B cell (primary cell): Measurements from ENCODE around the gene TENT4B. TPM values are rescaled to one million over a fixed set of nuclear protein-coding genes. Genes with fewer than 3 reads are reported as not detected.
"Not testable (repeated sequence)": the region's sequence is repeated elsewhere in the genome, so short reads cannot be mapped to it uniquely, and the experiment has no call there.

Source experiments
- ATAC-seq: fragments of 200-7000 bp; cut with Tn5 transposase; one replicate; pipeline ENCODE4 v1.10.0; 2021; ENCODE audit warnings: low read depth, mild to moderate bottlenecking, moderate number of reproducible peaks, moderate library complexity
- CTCF ChIA-PET: fragments of 350-600 bp; sonication (Branson Sonifier 250); formaldehyde crosslinking; loops from one replicate; lab custom pipeline; 2021; ENCODE audit warnings: antibody characterized with exemption, inconsistent platforms; lab: Charles Lee
- POLR2A ChIA-PET: fragments of 350-600 bp; sonication (Branson Sonifier 250); formaldehyde crosslinking; loops from one replicate; lab custom pipeline; 2021; ENCODE audit warnings: antibody characterized with exemption; lab: Charles Lee
- DNase-seq: peaks from one replicate; pipeline ENCODE4 v3.0.0; 2013
- H2AFZ ChIP-seq: 2 replicates; pipeline ENCODE4 v1.6.1; 2012; ENCODE audit warnings: mild to moderate bottlenecking, low read depth, low read length; ENCODE audit not compliant: insufficient read depth, poor library complexity, severe bottlenecking
- H3K27ac ChIP-seq, 2 donors: 1 replicate in 1 of 2; 2 replicates in 1 of 2; pipeline ENCODE4 v1.5.1; 2012 to 2013; ENCODE audit warnings: low read length in 2 of 2, mild to moderate bottlenecking in 2 of 2, moderate library complexity in 1 of 2
- H3K27me3 ChIP-seq, 4 experiments: fragments of 200-600 bp in 1 of 4; sonication (generic) in 1 of 4; replicated peaks in 1 of 4; 1 replicate in 2 of 4; 2 replicates in 2 of 4; pipeline versions ENCODE4 v1.6.1 to v1.7.0; 2013 to 2016; ENCODE audit warnings: low read length in 3 of 4, mild to moderate bottlenecking in 2 of 4, mixed read lengths in 1 of 4, moderate library complexity in 1 of 4; ENCODE audit not compliant: insufficient read depth in 4 of 4, control insufficient read depth in 3 of 4; ENCODE audit errors: control extremely low read depth in 1 of 4
- H3K36me3 ChIP-seq, 2 experiments: replicated peaks in 1 of 2; 1 replicate in 1 of 2; 2 replicates in 1 of 2; pipeline versions ENCODE4 v1.6.1 to v1.7.1; 2013; ENCODE audit warnings: low read length in 1 of 2; ENCODE audit not compliant: insufficient read depth in 2 of 2, control insufficient read depth in 1 of 2; ENCODE audit errors: control extremely low read depth in 1 of 2, extremely low read depth in 1 of 2
- H3K4me1 ChIP-seq, 2 donors: fragments of 200-600 bp in 1 of 2; sonication (generic) in 1 of 2; 1 replicate in 1 of 2; 2 replicates in 1 of 2; pipeline versions ENCODE4 v1.5.1 to v1.6.1; 2013 to 2017; ENCODE audit warnings: low read length in 2 of 2; ENCODE audit not compliant: control insufficient read depth in 2 of 2, insufficient read depth in 2 of 2
- H3K4me2 ChIP-seq: replicated peaks from 2 replicates; pipeline ENCODE3; 2012; ENCODE audit warnings: mild to moderate bottlenecking, low read depth, low read length; ENCODE audit not compliant: poor library complexity, severe bottlenecking
- H3K4me3 ChIP-seq, 5 experiments: fragments of 200-600 bp in 1 of 5; sonication (generic) in 1 of 5; 1 replicate in 3 of 5; 2 replicates in 2 of 5; pipeline versions ENCODE4 v1.5.1 to v1.7.0; 2011 to 2016; ENCODE audit warnings: low read length in 4 of 5, mild to moderate bottlenecking in 4 of 5, low read depth in 2 of 5, control low read depth in 1 of 5, moderate library complexity in 1 of 5; ENCODE audit not compliant: insufficient read depth in 1 of 5; ENCODE audit errors: control extremely low read depth in 1 of 5, extremely low read depth in 1 of 5
- H3K79me2 ChIP-seq: fragments of 200-600 bp; sonication (generic); one replicate; pipeline ENCODE4 v1.6.0; 2016; ENCODE audit warnings: low read length; ENCODE audit not compliant: control insufficient read depth, insufficient read depth
- H3K9ac ChIP-seq: fragments of 200-600 bp; sonication (generic); 2 replicates; pipeline ENCODE4 v1.6.1; 2017; ENCODE audit warnings: mild to moderate bottlenecking, low read length, moderate library complexity
- H3K9me3 ChIP-seq, 3 donors: one replicate each; pipeline versions ENCODE4 v1.6.1 to v1.7.1; 2013; ENCODE audit warnings: low read length in 2 of 3; ENCODE audit not compliant: control insufficient read depth in 2 of 3, insufficient read depth in 1 of 3; ENCODE audit errors: control extremely low read depth in 1 of 3
- H4K20me1 ChIP-seq: 2 replicates; pipeline ENCODE4 v1.6.0; 2012; ENCODE audit warnings: mild to moderate bottlenecking, low read length; ENCODE audit not compliant: insufficient read depth, control insufficient read depth, poor library complexity, severe bottlenecking
- H3K27ac Mint-ChIP-seq: one replicate; pipeline ENCODE4 v1.8.0; 2021; ENCODE audit warnings: mixed read lengths
- H3K27me3 Mint-ChIP-seq: one replicate; pipeline ENCODE4 v1.8.0; 2021; ENCODE audit warnings: mixed read lengths
- H3K4me1 Mint-ChIP-seq: one replicate; pipeline ENCODE4 v1.8.0; 2021; ENCODE audit warnings: mixed read lengths
- H3K4me3 Mint-ChIP-seq: one replicate; pipeline ENCODE4 v1.8.0; 2021; ENCODE audit warnings: mixed read lengths
- H3K9me3 Mint-ChIP-seq: one replicate; pipeline ENCODE4 v1.8.0; 2022; ENCODE audit warnings: mixed read lengths; ENCODE audit not compliant: insufficient read depth
- CTCF ChIP-seq: fragments of 200-600 bp; IDR thresholded peaks from one replicate; pipeline ENCODE4 v1.8.0; 2022; ENCODE audit warnings: antibody characterized with exemption, mild to moderate bottlenecking
- EZH2 ChIP-seq: IDR thresholded peaks from 2 replicates; pipeline ENCODE4 v1.6.1; 2012; ENCODE audit warnings: borderline replicate concordance, low read depth, mild to moderate bottlenecking, moderate library complexity, low read length; ENCODE audit not compliant: insufficient read depth, poor library complexity, severe bottlenecking
- WGBS: methylation state at CpG from one replicate; pipeline ENCODE4 v1.1.5; 2013; ENCODE audit warnings: missing lambda C conversion rate; ENCODE audit not compliant: insufficient coverage; 5-methylcytosine and 5-hydroxymethylcytosine counted together
- intact Hi-C: fragments of 100-400 bp; cut with micrococcal nuclease; formaldehyde crosslinking; loops from one replicate; pipeline ENCODE4 v1.10.0; 2022
- polyA plus RNA-seq: library from polyadenylated mRNA; depleted of rRNA; stranded (reverse); fragments of >200 nt; gene quantifications from 2 replicates; pipeline ENCODE4 v1.2.3, GENCODE V29; 2012
- total RNA-seq, 2 donors: library from RNA; stranded (reverse); fragments of 120-200 nt in 1 of 2; gene quantifications; 1 replicate in 1 of 2; 2 replicates in 1 of 2; pipeline versions ENCODE4 v1.2.3 to v1.2.4, GENCODE V29; 2013 to 2022

Gene TENT4B
- total and polyA plus RNA-seq, 2 donors (not counting 1 experiment from before 2014, with no cell fraction given) = 6.1 to 17.1 TPM

GRCh38 chr16:50126183-50126582 is 26.9 kb upstream of the TENT4B start:
- peaks cover 0 to 4% (median 0%) of the 10 kb centered on the region in 3 donors for H3K9me3 ChIP-seq
- no peaks in the 10 kb centered on the region for H3K4me1 ChIP-seq
- peaks cover 7% of the 10 kb centered on the region for H3K4me1 Mint-ChIP-seq
- H3K9ac ChIP-seq = no peak overlapping the region
- H3K27me3 Mint-ChIP-seq = no peaks in the 10 kb centered on the region
- H3K9me3 Mint-ChIP-seq = peaks cover 3% of the 10 kb centered on the region
- intact Hi-C loops = no loop called here
- no peak overlapping the region for H3K27ac Mint-ChIP-seq
- no peak overlapping the region for H2AFZ ChIP-seq
- DNase-seq (no peak), ATAC-seq (no peak)
- no peak overlapping the region for H3K4me3 ChIP-seq
- H4K20me1 ChIP-seq = no peaks in the 10 kb centered on the region
- H3K79me2 ChIP-seq = no peaks in the 10 kb centered on the region
- no peaks in the 10 kb centered on the region for H3K36me3 ChIP-seq
- ChIA-PET POLR2A (no interaction called here), CTCF (no interaction called here)
- no peak overlapping the region for H3K4me3 Mint-ChIP-seq
- no peak overlapping the region for H3K27ac ChIP-seq
- 100% methylated on average over 3 of the region's 4 CpGs for WGBS
- TF ChIP-seq EZH2 (no peak), CTCF (no peak)
- H3K4me2 ChIP-seq = no peak overlapping the region
- no peaks in the 10 kb centered on the region for H3K27me3 ChIP-seq

- H3K4me1 ChIP-seq, H3K4me3 ChIP-seq, H3K27me3 ChIP-seq, H3K36me3 ChIP-seq, H3K4me2 ChIP-seq, H2AFZ ChIP-seq, H3K4me1 Mint-ChIP-seq, intact Hi-C loops, H3K27ac Mint-ChIP-seq, H3K4me3 Mint-ChIP-seq, H3K9me3 Mint-ChIP-seq, H3K9me3 ChIP-seq, ATAC-seq, H3K27me3 Mint-ChIP-seq, POLR2A ChIA-PET, H3K9ac ChIP-seq, DNase-seq, H3K27ac ChIP-seq, H4K20me1 ChIP-seq, H3K79me2 ChIP-seq: not testable (repeated sequence)
- 94% methylated on average over 6 of the region's 7 CpGs for WGBS
- CTCF ChIA-PET = interaction anchor here (0.7 kb wide), 1 partner anchor 67 kb away, joined by 3 read pairs; the partner anchor contains the start of gene HEATR3
These were observed 20.5 kb upstream of the TENT4B start for GRCh38 chr16:50132571-50132970.
